HG03159 (cell line): ENCODE measurements around the gene ACVRL1.

ENCODE experiments used
- ATAC-seq: cut with Tn5 transposase; IDR thresholded peaks from one replicate; pipeline ENCODE4 v1.9.1; 2021; ENCODE audit warnings: mild to moderate bottlenecking, moderate library complexity; ENCODE audit not compliant: unreplicated experiment

Gene ACVRL1

GRCh38 chr12:51907083-51907855 lies at the start of gene ACVRL1:
Gene ACVRL1, plus strand, starts transcription at chr12:51907504. Its CDS starts 4,971 bp downstream, at chr12:51912475.
- ATAC-seq, result no peak

GRCh38 chr12:51860986-51861385 lies 46.3 kb upstream of the ACVRL1 start:
- no peak for ATAC-seq

GRCh38 chr12:51862947-51863346 lies 44.4 kb upstream of the ACVRL1 start:
- ATAC-seq, result no peak

- ATAC-seq, result no peak
Observed at GRCh38 chr12:51863363-51863932, 43.9 kb upstream of the ACVRL1 start.

- no peak for ATAC-seq
Observed at GRCh38 chr12:51863933-51864832, 43.1 kb upstream of the ACVRL1 start.

- ATAC-seq, result no peak
Observed at GRCh38 chr12:51864833-51865670, 42.3 kb upstream of the ACVRL1 start.

GRCh38 chr12:51865757-51866270 lies 41.5 kb upstream of the ACVRL1 start:
- no peak for ATAC-seq

GRCh38 chr12:51866324-51866723 lies 41.0 kb upstream of the ACVRL1 start:
- no peak for ATAC-seq

GRCh38 chr12:51866762-51867161 lies 40.5 kb upstream of the ACVRL1 start:
- no peak for ATAC-seq

- no peak for ATAC-seq
Observed at GRCh38 chr12:51867371-51867770, 39.9 kb upstream of the ACVRL1 start.

GRCh38 chr12:51867796-51868428 lies 39.4 kb upstream of the ACVRL1 start:
- no peak for ATAC-seq

- ATAC-seq, result no peak
Observed at GRCh38 chr12:51868821-51869495, 38.3 kb upstream of the ACVRL1 start.

GRCh38 chr12:51869496-51869865 lies 37.8 kb upstream of the ACVRL1 start:
- no peak for ATAC-seq

GRCh38 chr12:51869931-51870330 lies 37.4 kb upstream of the ACVRL1 start:
- no peak for ATAC-seq

- no peak for ATAC-seq
Observed at GRCh38 chr12:51870504-51870903, 36.8 kb upstream of the ACVRL1 start.

GRCh38 chr12:51871126-51871525 lies 36.2 kb upstream of the ACVRL1 start:
- ATAC-seq, result no peak

- ATAC-seq, result no peak
Observed at GRCh38 chr12:51871918-51872688, 35.2 kb upstream of the ACVRL1 start.

- ATAC-seq, result no peak
Observed at GRCh38 chr12:51872689-51872981, 34.7 kb upstream of the ACVRL1 start.
